GM12864 (cell line): ENCODE measurements around the gene MYT1.

Experiments used
- DNase-seq: peaks from one replicate; pipeline ENCODE4 v3.0.0-alpha.2; 2011; ENCODE audit warnings: low read depth
- H3K4me3 ChIP-seq: 2 replicates; pipeline ENCODE4 v1.5.1; 2011; ENCODE audit warnings: mild to moderate bottlenecking, low read depth, low read length, control low read depth
- CTCF ChIP-seq: IDR thresholded peaks from 2 replicates; pipeline ENCODE4 v1.5.1; 2011; ENCODE audit warnings: low read depth, mild to moderate bottlenecking, moderate library complexity, low read length, control low read depth, inconsistent platforms; ENCODE audit errors: missing control alignments

The MYT1 gene

GRCh38 chr20:64246616-64247306, 82.5 kb downstream of the MYT1 start:
- H3K4me3 ChIP-seq = no peak overlapping the region
- DNase-seq = no peak
- TF ChIP-seq CTCF = no peak

- DNase-seq = no peak
- no peak for TF ChIP-seq CTCF
- no peak overlapping the region for H3K4me3 ChIP-seq
Observed at GRCh38 chr20:64247307-64247618, 83.0 kb downstream of the MYT1 start.

DNA sequence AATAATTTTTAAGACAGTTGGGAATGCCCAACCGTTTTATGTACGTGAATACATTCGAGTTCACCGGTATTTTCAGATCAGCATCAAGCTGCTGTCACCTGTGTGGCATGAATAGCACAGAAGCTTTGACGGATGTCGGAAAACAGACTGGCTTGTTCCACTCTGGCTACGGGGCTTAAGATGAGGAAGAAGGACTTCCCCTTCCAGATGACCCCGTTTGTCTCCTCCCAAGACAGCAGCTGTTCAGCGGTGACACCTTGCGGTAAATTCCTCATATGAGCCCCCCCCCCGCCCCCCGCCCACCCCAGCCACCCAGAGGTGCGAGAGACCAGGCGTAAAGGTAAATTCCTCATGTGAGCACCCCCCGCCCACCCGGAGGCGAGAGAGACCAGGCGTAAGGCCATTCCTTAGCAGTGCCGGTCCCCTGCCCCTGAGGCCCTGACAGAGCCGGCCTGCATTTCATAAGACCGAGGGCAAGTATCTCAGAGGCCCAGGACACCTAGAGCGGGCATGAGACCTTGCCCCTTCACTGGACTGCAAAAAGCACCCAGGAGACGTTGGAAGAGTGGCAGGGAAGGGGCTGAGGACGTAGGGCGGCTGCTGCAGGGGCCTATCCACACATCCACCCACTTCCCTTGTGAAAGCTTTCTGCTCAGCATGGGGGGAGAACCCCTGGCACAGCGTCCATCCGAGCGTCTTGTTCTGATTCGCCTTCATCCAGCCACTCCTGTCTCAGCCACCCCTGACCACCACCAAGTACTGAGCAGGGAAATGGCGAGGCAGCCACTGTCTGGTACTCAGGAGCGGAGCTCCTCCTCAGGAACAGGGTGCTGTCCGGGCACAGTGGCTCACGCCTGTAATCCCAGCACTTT, 84.0 kb downstream of the MYT1 start:
- no peak overlapping the region for H3K4me3 ChIP-seq
- DNase-seq = no peak
- no peak for TF ChIP-seq CTCF

GRCh38 chr20:64250027-64250426, 85.8 kb downstream of the MYT1 start:
- no peak for TF ChIP-seq CTCF
- no peak for DNase-seq
- no peak overlapping the region for H3K4me3 ChIP-seq

DNA sequence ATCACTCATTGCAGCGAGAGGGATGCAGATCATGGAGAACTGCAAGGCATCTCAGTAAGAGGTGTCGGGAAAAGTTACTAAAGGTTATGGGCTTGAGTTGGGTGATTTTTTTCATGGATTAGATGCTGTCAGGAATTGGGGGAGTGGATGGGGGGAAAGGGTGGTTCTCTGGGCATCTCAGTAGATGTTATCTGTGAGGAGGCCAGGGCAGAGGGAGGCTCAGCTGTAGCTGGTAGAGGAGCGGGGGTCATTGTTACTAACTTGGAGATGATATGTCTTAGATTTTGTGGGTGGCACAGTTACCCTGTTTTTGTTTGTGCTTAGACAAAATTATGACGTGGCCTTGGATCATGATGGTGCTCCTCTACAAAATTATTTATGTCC, 88.7 kb downstream of the MYT1 start:
- DNase-seq = no peak
- no peak overlapping the region for H3K4me3 ChIP-seq
- no peak for TF ChIP-seq CTCF

DNA sequence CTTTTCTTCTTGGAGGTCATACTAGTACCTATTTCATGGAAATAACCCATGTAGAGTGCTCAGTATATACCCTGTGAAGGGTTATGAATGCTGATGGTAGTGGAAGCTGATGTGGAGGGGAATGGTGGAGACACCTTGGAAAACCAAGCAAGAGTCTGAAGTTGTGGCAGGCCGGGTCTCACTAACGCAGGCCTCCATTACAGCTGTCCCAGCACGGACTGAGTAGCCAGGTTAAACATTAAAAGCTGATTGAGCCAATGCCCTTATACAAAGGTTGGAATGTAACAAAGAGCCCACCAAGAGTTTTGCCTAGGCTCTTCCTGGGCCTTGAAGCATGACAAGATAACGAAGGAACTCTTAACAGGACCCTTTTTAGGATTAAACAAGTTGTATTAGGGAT, 89.2 kb downstream of the MYT1 start:
- TF ChIP-seq CTCF = no peak
- no peak overlapping the region for H3K4me3 ChIP-seq
- no peak for DNase-seq
